Loucy (cell line): ENCODE results near the gene TICAM2.

Experiments used
- H2AFZ ChIP-seq: fragments of 200-600 bp; sonication (generic); 2 replicates; pipeline ENCODE4 v1.6.0; 2016; ENCODE audit warnings: antibody characterized with exemption, mild to moderate bottlenecking, low read length, moderate library complexity
- H3F3A ChIP-seq: fragments of 200-600 bp; 2 replicates; pipeline ENCODE4 v1.6.0; 2016; ENCODE audit warnings: antibody characterized with exemption, low read depth, mild to moderate bottlenecking
- H3K27me3 ChIP-seq: fragments of 200-600 bp; sonication (generic); 2 replicates; pipeline ENCODE4 v1.6.1; 2014; ENCODE audit warnings: low read length, mild to moderate bottlenecking; ENCODE audit not compliant: insufficient read depth, poor library complexity, severe bottlenecking
- H3K36me3 ChIP-seq: fragments of 200-600 bp; sonication (generic); 2 replicates; pipeline ENCODE4 v1.6.1; 2016; ENCODE audit warnings: low read length; ENCODE audit not compliant: insufficient read depth
- H3K4me1 ChIP-seq: fragments of 200-600 bp; sonication (generic); 2 replicates; pipeline ENCODE4 v1.5.1; 2014; ENCODE audit warnings: low read length, mild to moderate bottlenecking; ENCODE audit not compliant: insufficient read depth, poor library complexity, severe bottlenecking
- H3K4me2 ChIP-seq: fragments of 200-600 bp; sonication (generic); 2 replicates; pipeline ENCODE4 v1.6.0; 2014; ENCODE audit warnings: antibody characterized with exemption, low read length, low read depth, mild to moderate bottlenecking; ENCODE audit not compliant: poor library complexity, severe bottlenecking
- H3K4me3 ChIP-seq: fragments of 200-600 bp; sonication (generic); 2 replicates; pipeline ENCODE4 v1.5.1; 2014; ENCODE audit warnings: low read length, mild to moderate bottlenecking, mixed read lengths; ENCODE audit not compliant: poor library complexity, severe bottlenecking
- H3K79me2 ChIP-seq: fragments of 200-600 bp; sonication (generic); 2 replicates; pipeline ENCODE4 v1.6.1; 2014; ENCODE audit warnings: low read length; ENCODE audit not compliant: insufficient read depth
- H3K9ac ChIP-seq: fragments of 200-600 bp; sonication (generic); 2 replicates; pipeline ENCODE4 v1.6.0; 2014; ENCODE audit warnings: mild to moderate bottlenecking, low read depth, low read length, moderate library complexity; ENCODE audit not compliant: poor library complexity, severe bottlenecking
- H3K9me2 ChIP-seq: fragments of 200-600 bp; sonication (generic); replicated peaks from 2 replicates; pipeline ENCODE4 v1.6.1; 2016; ENCODE audit warnings: low read depth, low read length, mixed read lengths
- H3K9me3 ChIP-seq: fragments of 200-600 bp; sonication (generic); 2 replicates; pipeline ENCODE4 v1.6.1; 2014; ENCODE audit warnings: mild to moderate bottlenecking, antibody characterized with exemption, low read length, low read depth; ENCODE audit not compliant: insufficient read depth
- H4K20me1 ChIP-seq: fragments of 200-600 bp; sonication (generic); 2 replicates; pipeline ENCODE4 v1.6.0; 2014; ENCODE audit warnings: antibody characterized with exemption, low read length, mild to moderate bottlenecking; ENCODE audit not compliant: insufficient read depth, poor library complexity, severe bottlenecking
- EZH2phosphoT487 ChIP-seq: fragments of 200-600 bp; IDR thresholded peaks from 2 replicates; pipeline ENCODE4 v1.6.1; 2018; ENCODE audit warnings: antibody characterized with exemption, mild to moderate bottlenecking, moderate library complexity, borderline replicate concordance
- TF ChIP-seq, protein P1 (sequence below): fragments of 200-600 bp; sonication (generic); conservative IDR thresholded peaks from 2 replicates; pipeline ENCODE4 v1.5.1; 2014; ENCODE audit warnings: mild to moderate bottlenecking, antibody characterized with exemption, low read length

The TICAM2 gene

GRCh38 chr5:115541611-115542010, 60.7 kb downstream of the TICAM2 start:
- peak overlapping the region; percentile 84 for H3K4me2 ChIP-seq
- no peaks in the 10 kb centered on the region for H3K27me3 ChIP-seq
- peak overlapping the region; percentile 85 for H3K4me3 ChIP-seq
- peaks cover 71% of the 10 kb centered on the region for H4K20me1 ChIP-seq
- peaks cover 4% of the 10 kb centered on the region; the same call in 1 of the 2 replicates for H3K9me3 ChIP-seq
- H2AFZ ChIP-seq, result no peak overlapping the region
- peaks cover 74% of the 10 kb centered on the region for H3K79me2 ChIP-seq
- TF ChIP-seq EZH2phosphoT487, result no peak
- TF ChIP-seq, protein P1, sequence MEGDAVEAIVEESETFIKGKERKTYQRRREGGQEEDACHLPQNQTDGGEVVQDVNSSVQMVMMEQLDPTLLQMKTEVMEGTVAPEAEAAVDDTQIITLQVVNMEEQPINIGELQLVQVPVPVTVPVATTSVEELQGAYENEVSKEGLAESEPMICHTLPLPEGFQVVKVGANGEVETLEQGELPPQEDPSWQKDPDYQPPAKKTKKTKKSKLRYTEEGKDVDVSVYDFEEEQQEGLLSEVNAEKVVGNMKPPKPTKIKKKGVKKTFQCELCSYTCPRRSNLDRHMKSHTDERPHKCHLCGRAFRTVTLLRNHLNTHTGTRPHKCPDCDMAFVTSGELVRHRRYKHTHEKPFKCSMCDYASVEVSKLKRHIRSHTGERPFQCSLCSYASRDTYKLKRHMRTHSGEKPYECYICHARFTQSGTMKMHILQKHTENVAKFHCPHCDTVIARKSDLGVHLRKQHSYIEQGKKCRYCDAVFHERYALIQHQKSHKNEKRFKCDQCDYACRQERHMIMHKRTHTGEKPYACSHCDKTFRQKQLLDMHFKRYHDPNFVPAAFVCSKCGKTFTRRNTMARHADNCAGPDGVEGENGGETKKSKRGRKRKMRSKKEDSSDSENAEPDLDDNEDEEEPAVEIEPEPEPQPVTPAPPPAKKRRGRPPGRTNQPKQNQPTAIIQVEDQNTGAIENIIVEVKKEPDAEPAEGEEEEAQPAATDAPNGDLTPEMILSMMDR, result no peak
- H3K9ac ChIP-seq, result peak overlapping the region; percentile 89
- no peaks in the 10 kb centered on the region for H3K36me3 ChIP-seq
- H3K9me2 ChIP-seq, result no peaks in the 10 kb centered on the region
- H3K4me1 ChIP-seq, result peaks cover 16% of the 10 kb centered on the region
- H3F3A ChIP-seq, result no peaks in the 10 kb centered on the region

DNA sequence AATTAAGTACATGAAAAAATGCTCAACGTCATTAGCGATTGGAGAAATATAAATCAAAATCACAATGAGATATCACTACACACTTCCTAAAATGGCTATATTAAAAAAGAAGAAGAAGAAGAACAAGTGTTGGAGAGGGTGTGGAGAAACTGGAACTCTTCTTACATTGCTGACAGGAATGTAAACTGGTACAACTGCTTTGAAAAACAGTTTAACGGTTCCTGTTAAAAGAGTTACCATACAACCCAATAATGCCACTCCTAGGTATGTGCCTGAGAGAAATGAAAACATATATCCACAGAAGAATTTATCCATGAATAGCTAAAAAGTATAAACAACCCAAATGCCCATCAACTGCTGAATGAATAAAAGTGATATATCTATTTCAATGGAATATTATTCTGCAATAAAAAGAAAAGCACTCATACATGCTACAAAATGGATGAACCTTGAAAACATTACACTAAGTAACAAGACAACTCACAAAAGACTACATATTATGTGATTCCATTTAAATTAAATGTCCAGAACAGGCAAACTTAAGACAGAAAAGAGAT, 66.7 kb downstream of the TICAM2 start:
- H3K4me1 ChIP-seq, result peaks cover 20% of the 10 kb centered on the region
- peak overlapping the region; percentile 85 for H3K4me3 ChIP-seq
- peaks cover 83% of the 10 kb centered on the region for H4K20me1 ChIP-seq
- H3K36me3 ChIP-seq, result no peaks in the 10 kb centered on the region
- H3K9me3 ChIP-seq, result no peaks in the 10 kb centered on the region
- no peaks in the 10 kb centered on the region for H3K9me2 ChIP-seq
- H3K4me2 ChIP-seq, result peak overlapping the region; percentile 84
- H3K79me2 ChIP-seq, result peaks cover 98% of the 10 kb centered on the region
- no peaks in the 10 kb centered on the region for H3F3A ChIP-seq
- H3K9ac ChIP-seq, result no peak overlapping the region
- no peaks in the 10 kb centered on the region for H3K27me3 ChIP-seq
- no peak overlapping the region for H2AFZ ChIP-seq
- TF ChIP-seq, protein P1, result no peak
- no peak for TF ChIP-seq EZH2phosphoT487

DNA sequence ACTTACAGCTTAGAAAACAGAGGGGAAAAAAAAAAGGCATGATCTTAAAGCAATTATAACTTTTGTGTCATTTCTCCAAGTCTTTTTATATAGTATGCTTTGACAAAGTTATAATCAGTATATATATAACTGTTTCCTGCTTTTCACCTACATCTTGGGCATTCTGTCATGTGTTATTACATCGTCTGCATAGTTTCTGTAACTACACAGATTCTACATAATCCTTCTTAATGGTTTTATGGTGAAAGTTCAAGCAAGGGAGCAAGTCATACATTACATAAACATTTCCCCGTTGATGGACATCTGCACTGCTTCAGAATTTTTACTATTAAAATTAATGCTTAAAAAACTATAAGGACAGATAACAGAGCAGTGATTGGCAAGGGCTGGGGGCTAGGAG, 69.8 kb downstream of the TICAM2 start:
- Histone ChIP-seq H3K27me3 (no peaks in the 10 kb centered on the region), H3K4me1 (peaks cover 19% of the 10 kb centered on the region), H4K20me1 (peaks cover 67% of the 10 kb centered on the region), H3K9me2 (no peaks in the 10 kb centered on the region), H3K9me3 (no peaks in the 10 kb centered on the region), H3K79me2 (peaks cover 95% of the 10 kb centered on the region), H2AFZ (no peak overlapping the region), H3K9ac (no peak overlapping the region), H3K4me3 (peak overlapping the region; percentile 20), H3F3A (no peaks in the 10 kb centered on the region), H3K36me3 (no peaks in the 10 kb centered on the region), H3K4me2 (peak overlapping the region; percentile 84)
- TF ChIP-seq EZH2phosphoT487, result no peak
- TF ChIP-seq, protein P1, result no peak
